GM12865 (cell line): ENCODE measurements around the gene SFXN1.
"Not testable (repeated sequence)": the region's sequence is repeated elsewhere in the genome, so short reads cannot be mapped to it uniquely, and the experiment has no call there.

Source experiments
- DNase-seq: peaks from one replicate; pipeline ENCODE4 v3.0.0; 2010; ENCODE audit warnings: low read depth
- H3K4me3 ChIP-seq: 2 replicates; pipeline ENCODE4 v1.5.1; 2011; ENCODE audit warnings: mild to moderate bottlenecking, low read depth, low read length, control low read depth
- TF ChIP-seq, protein P1 (sequence below): IDR thresholded peaks from 2 replicates; pipeline ENCODE4 v1.5.1; 2011; ENCODE audit warnings: low read length, control low read depth, low read depth, inconsistent platforms; ENCODE audit not compliant: insufficient read depth; ENCODE audit errors: missing control alignments

SFXN1 gene

DNA sequence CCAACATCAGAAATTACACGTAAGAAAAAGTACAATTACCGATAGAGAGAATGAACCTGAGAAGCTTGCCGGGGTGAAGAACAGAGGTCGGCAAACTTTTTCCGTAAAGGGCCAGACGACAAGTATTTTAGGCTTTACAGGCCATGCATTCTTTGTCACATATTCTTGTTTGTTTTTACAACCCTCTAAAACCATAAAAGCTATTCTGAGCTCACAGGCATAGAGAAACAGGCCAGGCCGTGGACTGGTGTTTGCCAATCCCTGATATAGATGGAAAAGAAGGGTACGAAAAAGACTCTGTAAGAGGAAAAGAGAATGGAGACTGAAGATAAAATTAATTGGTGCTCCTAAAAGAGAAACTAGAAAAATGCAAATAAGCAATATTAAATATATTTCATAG is 15.4 kb downstream of the SFXN1 start:
- no peak for DNase-seq
- TF ChIP-seq, protein P1, sequence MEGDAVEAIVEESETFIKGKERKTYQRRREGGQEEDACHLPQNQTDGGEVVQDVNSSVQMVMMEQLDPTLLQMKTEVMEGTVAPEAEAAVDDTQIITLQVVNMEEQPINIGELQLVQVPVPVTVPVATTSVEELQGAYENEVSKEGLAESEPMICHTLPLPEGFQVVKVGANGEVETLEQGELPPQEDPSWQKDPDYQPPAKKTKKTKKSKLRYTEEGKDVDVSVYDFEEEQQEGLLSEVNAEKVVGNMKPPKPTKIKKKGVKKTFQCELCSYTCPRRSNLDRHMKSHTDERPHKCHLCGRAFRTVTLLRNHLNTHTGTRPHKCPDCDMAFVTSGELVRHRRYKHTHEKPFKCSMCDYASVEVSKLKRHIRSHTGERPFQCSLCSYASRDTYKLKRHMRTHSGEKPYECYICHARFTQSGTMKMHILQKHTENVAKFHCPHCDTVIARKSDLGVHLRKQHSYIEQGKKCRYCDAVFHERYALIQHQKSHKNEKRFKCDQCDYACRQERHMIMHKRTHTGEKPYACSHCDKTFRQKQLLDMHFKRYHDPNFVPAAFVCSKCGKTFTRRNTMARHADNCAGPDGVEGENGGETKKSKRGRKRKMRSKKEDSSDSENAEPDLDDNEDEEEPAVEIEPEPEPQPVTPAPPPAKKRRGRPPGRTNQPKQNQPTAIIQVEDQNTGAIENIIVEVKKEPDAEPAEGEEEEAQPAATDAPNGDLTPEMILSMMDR = no peak
- no peak overlapping the region for H3K4me3 ChIP-seq

DNA sequence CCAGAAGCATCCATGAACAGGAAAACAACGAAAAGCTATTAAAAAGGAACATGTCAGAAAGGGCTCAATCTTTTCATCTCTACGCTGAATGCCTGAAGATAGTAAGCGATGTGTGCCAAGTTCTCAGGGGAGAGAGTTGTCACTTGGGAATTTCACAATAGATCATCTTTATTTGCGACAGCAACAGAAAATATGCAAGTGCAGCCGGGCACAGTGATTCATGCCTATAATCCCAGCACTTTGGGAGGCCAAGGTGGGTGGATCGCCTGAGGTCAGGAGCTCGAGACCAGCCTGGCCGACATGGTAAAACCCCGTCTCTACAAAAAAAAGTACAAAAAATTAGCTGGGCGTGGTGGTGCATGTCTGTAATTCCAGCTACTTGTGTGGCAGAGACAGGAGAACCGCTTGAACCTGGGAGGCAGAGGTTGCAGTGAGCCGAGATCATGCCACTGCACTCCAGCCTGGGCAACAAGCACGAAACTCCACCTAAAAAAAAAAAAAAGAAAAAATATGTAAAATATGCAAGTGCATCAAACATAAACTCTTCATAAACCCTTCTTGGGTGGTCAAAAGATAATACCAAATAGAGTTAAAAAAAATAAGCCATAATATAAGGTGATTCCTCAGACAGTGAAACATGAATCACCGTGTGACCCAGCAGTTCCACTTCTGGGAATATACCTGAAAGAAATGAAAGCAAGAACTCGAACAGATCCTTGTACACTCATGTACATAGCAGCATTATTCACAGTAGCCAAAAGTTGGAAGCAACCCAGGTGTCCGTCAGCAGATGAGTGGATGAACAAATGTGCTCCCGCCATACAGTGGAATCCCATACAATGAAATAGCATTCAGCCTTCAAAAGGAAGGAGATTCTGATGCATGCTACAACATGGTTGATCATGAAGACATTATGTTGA is 16.2 kb downstream of the SFXN1 start:
- TF ChIP-seq, protein P1 = no peak

DNA sequence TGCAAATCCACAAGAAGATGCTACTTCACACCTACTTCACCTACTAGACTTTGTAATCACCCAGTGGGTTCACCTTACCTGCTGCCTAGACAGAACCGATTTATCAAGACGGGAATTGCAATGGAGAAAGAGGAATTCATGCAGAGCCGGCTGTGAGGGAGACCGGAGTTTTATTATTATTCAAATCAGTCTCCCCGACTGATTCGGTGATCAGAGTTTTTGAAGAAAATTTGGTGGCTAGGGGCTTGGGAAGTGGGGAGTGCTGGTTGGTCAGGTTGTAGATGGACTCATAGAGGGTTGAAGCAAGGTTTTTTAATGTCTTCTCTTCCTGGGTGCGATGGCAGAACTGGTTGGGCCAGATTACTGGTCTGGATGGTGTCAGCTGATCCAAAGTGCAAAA is 23.4 kb downstream of the SFXN1 start:
- no peak for DNase-seq
- no peak overlapping the region for H3K4me3 ChIP-seq
- TF ChIP-seq, protein P1 = no peak

More for the DNA sequence above, 16.2 kb downstream of the SFXN1 start:
- no peak overlapping the region for H3K4me3 ChIP-seq
- DNase-seq = no peak

DNA sequence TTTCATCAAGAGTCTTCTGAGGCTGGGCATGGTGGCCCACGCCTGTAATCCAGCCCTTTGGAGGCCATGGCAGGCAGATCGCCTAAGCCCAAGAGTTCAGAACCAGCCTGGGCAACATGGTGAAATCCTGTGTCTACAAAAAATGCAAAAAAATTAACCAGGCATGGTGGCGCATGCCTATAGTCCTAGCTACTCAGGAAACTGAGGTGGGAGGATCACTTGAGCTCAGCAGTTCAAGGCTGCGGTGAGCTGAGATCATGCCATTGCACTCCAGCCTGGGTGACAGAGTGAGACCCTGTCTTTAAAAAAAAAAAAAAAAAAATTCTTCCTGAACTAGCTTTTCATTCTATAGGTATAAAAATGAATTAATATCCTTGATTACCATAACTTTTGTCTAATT is 29.3 kb downstream of the SFXN1 start:
- not testable (repeated sequence) for DNase-seq, H3K4me3 ChIP-seq

DNA sequence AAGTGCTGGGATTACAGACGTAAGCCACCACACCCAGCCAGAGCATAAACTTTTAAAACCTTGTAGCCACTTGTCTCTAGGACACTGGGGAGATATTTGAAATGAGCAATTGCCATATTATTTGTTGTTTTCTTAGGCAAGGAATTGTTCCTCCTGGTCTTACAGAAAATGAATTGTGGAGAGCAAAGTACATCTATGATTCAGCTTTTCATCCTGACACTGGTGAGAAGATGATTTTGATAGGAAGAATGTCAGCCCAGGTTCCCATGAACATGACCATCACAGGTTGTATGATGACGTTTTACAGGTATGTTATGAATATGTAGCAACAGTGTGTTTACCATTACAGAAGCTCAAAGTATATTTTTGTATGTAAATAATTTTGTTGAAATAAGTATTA is 30.5 kb downstream of the SFXN1 start:
- TF ChIP-seq, protein P1 = no peak
- no peak overlapping the region for H3K4me3 ChIP-seq
- DNase-seq = no peak

DNA sequence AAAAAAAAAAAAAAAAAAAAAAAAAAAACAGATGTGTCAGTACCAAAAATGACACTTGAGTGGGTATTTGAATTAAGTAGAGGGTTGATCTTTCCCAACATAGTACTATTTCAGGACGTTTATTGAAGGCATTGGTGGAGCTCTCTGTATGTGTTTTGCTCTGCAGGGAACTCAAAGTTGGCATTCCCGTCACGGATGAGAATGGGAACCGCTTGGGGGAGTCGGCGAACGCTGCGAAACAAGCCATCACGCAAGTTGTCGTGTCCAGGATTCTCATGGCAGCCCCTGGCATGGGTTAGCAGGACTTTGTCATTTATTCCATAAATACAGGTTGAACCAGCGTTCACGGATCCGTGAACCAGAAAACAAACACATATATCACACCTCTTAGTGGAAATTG is 34.9 kb downstream of the SFXN1 start:
- TF ChIP-seq, protein P1 = no peak
- DNase-seq = no peak
- no peak overlapping the region for H3K4me3 ChIP-seq

DNA sequence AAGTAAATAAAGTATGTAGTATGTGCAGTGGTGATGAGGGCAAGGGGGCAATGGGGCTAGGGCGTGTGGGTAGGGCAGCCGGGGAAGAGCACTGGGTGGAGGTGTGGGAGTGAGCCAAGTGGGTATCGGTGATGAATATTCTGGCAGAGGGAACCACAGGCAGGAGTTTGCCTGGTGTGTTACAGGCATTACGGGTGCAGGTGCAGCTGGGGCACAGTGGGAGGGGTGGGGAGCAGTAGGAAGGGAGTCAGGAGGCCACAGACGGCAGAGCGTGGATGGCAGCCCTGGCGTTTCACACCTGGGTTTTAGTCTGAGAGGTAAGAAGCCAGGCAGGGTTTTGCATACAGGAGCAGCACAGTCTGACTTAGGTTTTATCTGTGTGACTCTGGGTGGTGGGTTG is 35.4 kb downstream of the SFXN1 start:
- no peak for DNase-seq
- TF ChIP-seq, protein P1 = no peak
- H3K4me3 ChIP-seq = no peak overlapping the region
